ENCODE measurements around the gene ZNF746. TPM values are rescaled to one million over a fixed set of nuclear protein-coding genes. Genes with fewer than 3 reads are reported as not detected.
A peak's percentile ranks its signal among the peaks of the same experiment; 100 is the strongest.

ZNF746 gene
- total RNA-seq, 1 donor from 2014 or later: 16.2 TPM

- no peak for DNase-seq (ENCODE audit: low spot score)
- H3K4me1 Mint-ChIP-seq (ENCODE audit: low read depth): peaks cover 16% of the 10 kb centered on the region
- peak overlapping the region; percentile 25 for H3K4me3 Mint-ChIP-seq (ENCODE audit: unreplicated experiment)
These were observed 37.8 kb downstream of the ZNF746 start for GRCh38 chr7:149459540-149460452.

GRCh38 chr7:149459201-149459539, 38.4 kb downstream of the ZNF746 start:
- Mint-ChIP-seq H3K9me3 (ENCODE audit: low read depth) (no peaks in the 10 kb centered on the region), H3K36me3 (ENCODE audit: low read depth) (peaks cover 7% of the 10 kb centered on the region), H3K4me1 (ENCODE audit: low read depth) (peaks cover 16% of the 10 kb centered on the region), H3K27ac (ENCODE audit: unreplicated experiment) (peak overlapping the region; percentile 70), H3K4me3 (ENCODE audit: unreplicated experiment) (peak overlapping the region; percentile 66), H3K27me3 (ENCODE audit: low read depth) (no peaks in the 10 kb centered on the region)
- no peak for DNase-seq (ENCODE audit: low spot score)
- no peak for TF ChIP-seq CTCF (IDR thresholded peaks at IDR 0.05)

More at GRCh38 chr7:149459540-149460452, 37.8 kb downstream of the ZNF746 start:
- no peak for TF ChIP-seq CTCF (IDR thresholded peaks at IDR 0.05)
- Mint-ChIP-seq H3K27ac (ENCODE audit: unreplicated experiment) (no peak overlapping the region), H3K27me3 (ENCODE audit: low read depth) (no peaks in the 10 kb centered on the region), H3K36me3 (ENCODE audit: low read depth) (peaks cover 5% of the 10 kb centered on the region), H3K9me3 (ENCODE audit: low read depth) (no peaks in the 10 kb centered on the region)

- DNase-seq (ENCODE audit: low spot score): no peak
- no peaks in the 10 kb centered on the region for H3K9me3 Mint-ChIP-seq (ENCODE audit: low read depth)
- H3K36me3 Mint-ChIP-seq (ENCODE audit: low read depth): peaks cover 11% of the 10 kb centered on the region
- peak overlapping the region; percentile 37 for H3K4me3 Mint-ChIP-seq (ENCODE audit: unreplicated experiment)
- no peak for TF ChIP-seq CTCF (IDR thresholded peaks at IDR 0.05)
- H3K27ac Mint-ChIP-seq (ENCODE audit: unreplicated experiment): no peak overlapping the region
- H3K27me3 Mint-ChIP-seq (ENCODE audit: low read depth): no peaks in the 10 kb centered on the region
- H3K4me1 Mint-ChIP-seq (ENCODE audit: low read depth): peaks cover 16% of the 10 kb centered on the region
These were observed 39.4 kb downstream of the ZNF746 start for GRCh38 chr7:149458235-149458634.

GRCh38 chr7:149457766-149458165, 39.8 kb downstream of the ZNF746 start:
- H3K4me3 Mint-ChIP-seq (ENCODE audit: unreplicated experiment): no peak overlapping the region

More at GRCh38 chr7:149457766-149458165, 39.8 kb downstream of the ZNF746 start:
- H3K9me3 Mint-ChIP-seq (ENCODE audit: low read depth): no peaks in the 10 kb centered on the region
- H3K36me3 Mint-ChIP-seq (ENCODE audit: low read depth): peaks cover 11% of the 10 kb centered on the region
- no peak for TF ChIP-seq CTCF (IDR thresholded peaks at IDR 0.05)
- no peak for DNase-seq (ENCODE audit: low spot score)
- no peaks in the 10 kb centered on the region for H3K27me3 Mint-ChIP-seq (ENCODE audit: low read depth)
- peaks cover 16% of the 10 kb centered on the region for H3K4me1 Mint-ChIP-seq (ENCODE audit: low read depth)
- H3K27ac Mint-ChIP-seq (ENCODE audit: unreplicated experiment): no peak overlapping the region
